Mononuclear cell (primary cell): ENCODE results near the gene DACH2. TPM values are rescaled to one million over a fixed set of nuclear protein-coding genes. Genes with fewer than 3 reads are reported as not detected.
"Not testable (repeated sequence)": the region's sequence is repeated elsewhere in the genome, so short reads cannot be mapped to it uniquely, and the experiment has no call there.

Source experiments
- H3K27me3 ChIP-seq: 2 replicates; pipeline ENCODE4 v1.6.0; 2011; ENCODE audit warnings: low read length, control low read depth; ENCODE audit not compliant: insufficient read depth
- H3K4me1 ChIP-seq: 2 replicates; pipeline ENCODE4 v1.5.1; 2011; ENCODE audit warnings: mild to moderate bottlenecking, low read length, control low read depth; ENCODE audit not compliant: insufficient read depth
- H3K4me3 ChIP-seq: 2 replicates; pipeline ENCODE4 v1.5.1; 2011; ENCODE audit warnings: mild to moderate bottlenecking, low read length, moderate library complexity
- H3K9me3 ChIP-seq: 2 replicates; pipeline ENCODE4 v1.5.1; 2011; ENCODE audit warnings: low read depth, mild to moderate bottlenecking, control low read depth, low read length
- total RNA-seq: library from RNA; depleted of rRNA; stranded (reverse); fragments of >200 nt; gene quantifications from one replicate; pipeline ENCODE4 v1.2.3, GENCODE V29; 2012

Gene DACH2
- under 0.01 TPM for total RNA-seq

GRCh38 chrX:86148024-86148511 lies at the start of gene DACH2:
Gene DACH2, plus strand, starts transcription at chrX:86148451.
- H3K9me3 ChIP-seq = no peaks in the 10 kb centered on the region
- H3K4me3 ChIP-seq = peak within 1 kb of the TSS; percentile 6
- no peaks in the 10 kb centered on the region for H3K4me1 ChIP-seq
- peaks cover 25% of the 10 kb centered on the region for H3K27me3 ChIP-seq

GRCh38 chrX:86102341-86102740 lies 45.9 kb upstream of the DACH2 start:
- Histone ChIP-seq H3K4me1 (no peaks in the 10 kb centered on the region), H3K9me3 (no peaks in the 10 kb centered on the region), H3K27me3 (no peaks in the 10 kb centered on the region), H3K4me3 (no peak overlapping the region)

- no peak overlapping the region for H3K4me3 ChIP-seq
- H3K9me3 ChIP-seq = no peaks in the 10 kb centered on the region
- no peaks in the 10 kb centered on the region for H3K4me1 ChIP-seq
- no peaks in the 10 kb centered on the region for H3K27me3 ChIP-seq
These were observed 45.2 kb upstream of the DACH2 start for GRCh38 chrX:86103061-86103460.

- H3K4me3 ChIP-seq = no peak overlapping the region
- H3K27me3 ChIP-seq = no peaks in the 10 kb centered on the region
- no peaks in the 10 kb centered on the region for H3K9me3 ChIP-seq
- H3K4me1 ChIP-seq = no peaks in the 10 kb centered on the region
These were observed 43.7 kb upstream of the DACH2 start for GRCh38 chrX:86104526-86104925.

GRCh38 chrX:86121916-86122315 lies 26.3 kb upstream of the DACH2 start:
- Histone ChIP-seq H3K4me3 (no peak overlapping the region), H3K4me1 (no peaks in the 10 kb centered on the region), H3K9me3 (no peaks in the 10 kb centered on the region), H3K27me3 (no peaks in the 10 kb centered on the region)

GRCh38 chrX:86133761-86134160 lies 14.5 kb upstream of the DACH2 start:
- Histone ChIP-seq H3K27me3 (no peaks in the 10 kb centered on the region), H3K4me3 (no peak overlapping the region), H3K9me3 (no peaks in the 10 kb centered on the region), H3K4me1 (no peaks in the 10 kb centered on the region)

- Histone ChIP-seq H3K4me1 (no peaks in the 10 kb centered on the region), H3K27me3 (no peaks in the 10 kb centered on the region), H3K4me3 (no peak overlapping the region), H3K9me3 (no peaks in the 10 kb centered on the region)
These were observed 11.2 kb upstream of the DACH2 start for GRCh38 chrX:86137071-86137470.

- Histone ChIP-seq H3K27me3 (no peaks in the 10 kb centered on the region), H3K4me3 (no peak overlapping the region), H3K4me1 (no peaks in the 10 kb centered on the region), H3K9me3 (no peaks in the 10 kb centered on the region)
These were observed 6.5 kb upstream of the DACH2 start for GRCh38 chrX:86141786-86142185.

GRCh38 chrX:86146102-86146501 lies 2.1 kb upstream of the DACH2 start:
- Histone ChIP-seq H3K27me3 (peaks cover 25% of the 10 kb centered on the region), H3K4me3 (no peak overlapping the region), H3K9me3 (no peaks in the 10 kb centered on the region), H3K4me1 (no peaks in the 10 kb centered on the region)

GRCh38 chrX:86148594-86148993 lies 343 bp downstream of the DACH2 start:
- Histone ChIP-seq H3K4me1 (no peaks in the 10 kb centered on the region), H3K27me3 (peaks cover 25% of the 10 kb centered on the region), H3K9me3 (no peaks in the 10 kb centered on the region), H3K4me3 (no peak overlapping the region)

GRCh38 chrX:86149119-86149518 lies 868 bp downstream of the DACH2 start:
- peaks cover 25% of the 10 kb centered on the region for H3K27me3 ChIP-seq
- H3K9me3 ChIP-seq = no peaks in the 10 kb centered on the region
- no peaks in the 10 kb centered on the region for H3K4me1 ChIP-seq
- no peak overlapping the region for H3K4me3 ChIP-seq

GRCh38 chrX:86154553-86154952 lies 6.3 kb downstream of the DACH2 start:
- Histone ChIP-seq H3K4me1 (no peaks in the 10 kb centered on the region), H3K4me3 (no peak overlapping the region), H3K27me3 (peaks cover 9% of the 10 kb centered on the region), H3K9me3 (no peaks in the 10 kb centered on the region)

- no peak overlapping the region for H3K4me3 ChIP-seq
- no peaks in the 10 kb centered on the region for H3K27me3 ChIP-seq
- no peaks in the 10 kb centered on the region for H3K9me3 ChIP-seq
- no peaks in the 10 kb centered on the region for H3K4me1 ChIP-seq
These were observed 23.1 kb downstream of the DACH2 start for GRCh38 chrX:86171366-86171765.

GRCh38 chrX:86178906-86179305 lies 30.7 kb downstream of the DACH2 start:
- H3K27me3 ChIP-seq = no peaks in the 10 kb centered on the region
- H3K4me3 ChIP-seq = no peak overlapping the region
- no peaks in the 10 kb centered on the region for H3K9me3 ChIP-seq
- H3K4me1 ChIP-seq = no peaks in the 10 kb centered on the region

GRCh38 chrX:86181325-86181724 lies 33.1 kb downstream of the DACH2 start:
- H3K27me3 ChIP-seq, H3K4me1 ChIP-seq, H3K9me3 ChIP-seq, H3K4me3 ChIP-seq: not testable (repeated sequence)

GRCh38 chrX:86192827-86193226 lies 44.6 kb downstream of the DACH2 start:
- Histone ChIP-seq H3K27me3 (no peaks in the 10 kb centered on the region), H3K4me1 (no peaks in the 10 kb centered on the region), H3K4me3 (no peak overlapping the region), H3K9me3 (no peaks in the 10 kb centered on the region)

GRCh38 chrX:86194758-86195157 lies 46.5 kb downstream of the DACH2 start:
- Histone ChIP-seq H3K9me3 (no peaks in the 10 kb centered on the region), H3K4me1 (no peaks in the 10 kb centered on the region), H3K27me3 (no peaks in the 10 kb centered on the region), H3K4me3 (no peak overlapping the region)
